HG02970 (cell line): Measurements from ENCODE around the gene ZDHHC17.
"Not testable (repeated sequence)": the region's sequence is repeated elsewhere in the genome, so short reads cannot be mapped to it uniquely, and the experiment has no call there.

Source experiments
- ATAC-seq: cut with Tn5 transposase; IDR thresholded peaks from one replicate; pipeline ENCODE4 v1.9.1; 2021; ENCODE audit warnings: mild to moderate bottlenecking, moderate library complexity, moderate number of reproducible peaks; ENCODE audit not compliant: unreplicated experiment, low FRiP score

ZDHHC17 gene

DNA sequence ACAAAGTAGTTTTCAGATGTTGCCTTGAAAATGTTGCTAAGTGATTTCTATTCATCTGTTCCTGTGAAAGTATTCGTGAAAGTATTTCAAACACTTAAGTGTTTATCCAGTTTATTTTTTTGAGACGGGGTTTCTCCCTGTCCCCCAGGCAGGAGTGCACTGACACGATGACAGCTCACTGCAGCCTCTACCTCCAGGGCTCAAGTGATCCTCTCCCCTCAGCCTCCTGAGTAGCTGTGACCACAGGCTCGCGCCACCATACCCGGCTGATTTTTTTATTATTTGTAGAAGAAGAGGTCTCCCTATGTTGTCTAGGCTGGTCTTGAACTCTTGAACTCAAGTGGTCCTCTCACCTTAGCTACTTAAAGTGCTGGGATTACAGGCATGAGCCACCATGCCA, 1.7 kb downstream of the ZDHHC17 start:
- ATAC-seq, result no peak

DNA sequence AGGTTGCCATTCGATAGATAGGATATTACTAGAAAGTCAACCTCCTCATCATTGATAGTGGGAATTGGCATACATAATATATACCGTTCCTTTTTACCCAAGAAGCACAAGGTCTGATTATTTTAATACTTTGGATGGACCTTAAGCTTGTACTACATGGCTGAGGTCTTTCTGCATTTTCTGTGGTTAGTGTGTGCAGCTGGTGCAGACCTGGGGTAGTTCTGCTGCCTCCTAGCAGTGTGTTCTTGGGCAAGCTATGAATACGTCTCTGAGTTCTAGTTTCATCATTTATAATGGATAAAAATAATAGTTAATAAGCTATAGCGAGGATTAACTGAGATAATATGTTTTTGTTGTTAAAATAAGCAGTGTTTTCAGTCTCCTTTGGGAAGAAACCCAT, 2.2 kb downstream of the ZDHHC17 start:
- ATAC-seq, result no peak

DNA sequence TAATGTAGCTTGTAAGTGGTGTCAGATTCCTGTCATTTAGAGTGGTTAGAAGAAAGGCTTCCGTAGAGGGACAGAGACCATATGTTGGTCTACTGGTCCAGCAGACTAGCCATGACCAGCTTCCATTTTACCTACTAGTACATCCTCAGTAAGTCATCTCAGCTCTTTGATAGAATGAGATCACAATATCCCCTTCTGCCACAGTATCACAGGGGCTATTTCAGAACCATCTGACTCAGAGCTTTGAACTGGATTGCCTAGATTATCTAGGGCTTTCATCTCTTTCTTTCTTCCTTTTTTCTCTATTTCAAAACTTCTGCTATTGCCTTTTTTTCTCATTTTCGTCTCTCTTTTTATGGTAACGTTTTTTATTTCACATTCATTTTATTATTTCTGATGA, 4.7 kb downstream of the ZDHHC17 start:
- ATAC-seq, result no peak

DNA sequence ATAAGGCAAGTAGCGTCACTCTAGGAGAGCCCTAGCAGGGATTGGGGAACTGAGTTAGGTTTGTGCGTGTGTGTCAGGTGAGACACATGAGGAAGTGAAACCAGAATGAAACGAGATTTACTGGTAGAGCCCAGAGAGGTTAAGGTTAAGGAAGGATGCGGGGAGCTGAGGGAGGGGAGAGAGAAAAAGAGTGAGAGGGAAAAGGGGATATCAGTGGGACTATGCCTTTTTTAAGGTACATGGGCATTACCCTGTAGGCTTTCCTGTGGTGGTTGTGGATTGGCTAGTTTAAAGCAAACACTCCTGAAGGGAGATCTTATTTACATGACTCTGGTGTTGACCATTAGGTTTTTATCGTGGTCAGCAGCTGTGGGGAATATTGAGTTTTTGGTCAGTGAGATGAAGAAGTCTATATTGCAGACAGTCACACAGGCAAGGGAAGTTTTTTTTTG, 13.9 kb downstream of the ZDHHC17 start:
- ATAC-seq, result peak; percentile 100

- ATAC-seq, result no peak
Measured at GRCh38 chr12:76778364-76778763, 14.4 kb downstream of the ZDHHC17 start.

DNA sequence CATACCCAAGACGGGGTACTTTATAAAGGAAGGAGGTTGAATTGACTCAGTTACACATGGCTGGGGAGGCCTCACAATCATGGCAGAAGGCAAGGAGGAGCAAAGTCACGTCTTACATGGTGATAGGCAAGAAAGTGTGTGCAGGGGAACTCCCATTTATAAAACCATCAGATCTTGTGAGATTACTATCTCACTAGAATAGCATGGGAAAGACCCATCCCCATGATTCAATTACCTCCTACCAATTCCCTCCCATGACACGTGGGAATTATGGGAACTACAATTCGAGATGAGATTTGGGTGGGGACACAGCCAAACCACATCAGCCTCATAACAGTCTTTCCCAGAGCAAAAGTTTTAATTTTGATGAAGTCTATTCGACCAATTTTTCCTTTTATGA, 15.4 kb downstream of the ZDHHC17 start:
- ATAC-seq, result not testable (repeated sequence)

DNA sequence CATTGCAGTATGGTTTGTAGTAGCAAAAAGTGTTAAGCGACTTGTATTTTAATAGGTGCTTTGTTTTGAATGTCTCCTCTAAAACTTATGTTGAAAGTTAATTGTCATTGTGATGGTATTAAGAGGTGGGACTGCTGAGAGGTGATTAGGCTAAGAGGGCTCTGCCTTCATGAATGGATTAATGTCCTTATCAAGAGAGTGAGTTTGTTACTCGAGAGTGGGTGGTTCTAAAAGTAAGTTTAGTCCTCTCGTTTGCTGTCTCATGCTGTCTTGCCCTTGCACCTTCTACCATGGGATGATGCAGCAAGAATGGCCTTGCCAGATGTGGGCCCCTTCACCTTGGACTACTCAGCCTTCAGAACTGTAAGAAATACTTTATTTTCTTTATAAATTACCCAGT, 17.4 kb downstream of the ZDHHC17 start:
- no peak for ATAC-seq

GRCh38 chr12:76782526-76782925, 18.6 kb downstream of the ZDHHC17 start:
- ATAC-seq, result no peak

GRCh38 chr12:76784600-76785051, 20.7 kb downstream of the ZDHHC17 start:
- no peak for ATAC-seq

GRCh38 chr12:76785407-76785806, 21.5 kb downstream of the ZDHHC17 start:
- ATAC-seq, result no peak

DNA sequence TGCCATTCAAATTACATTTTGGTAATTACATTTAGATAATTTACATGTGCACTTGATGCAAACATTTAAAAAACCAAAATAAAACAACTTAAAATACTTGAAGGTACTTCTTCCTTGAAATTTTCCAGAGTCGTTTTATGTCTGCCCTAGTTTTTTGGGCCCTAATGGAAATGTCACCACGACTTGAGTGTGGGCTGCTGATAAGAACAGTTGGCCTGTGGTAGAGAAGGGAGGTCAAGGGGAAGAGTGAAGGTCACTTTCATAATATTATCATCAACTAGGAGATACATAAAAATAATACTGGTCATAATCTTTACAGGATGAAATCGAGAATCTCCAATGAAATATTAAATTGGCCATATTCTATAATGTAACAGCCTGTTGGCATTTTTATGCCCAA, 23.1 kb downstream of the ZDHHC17 start:
- no peak for ATAC-seq

DNA sequence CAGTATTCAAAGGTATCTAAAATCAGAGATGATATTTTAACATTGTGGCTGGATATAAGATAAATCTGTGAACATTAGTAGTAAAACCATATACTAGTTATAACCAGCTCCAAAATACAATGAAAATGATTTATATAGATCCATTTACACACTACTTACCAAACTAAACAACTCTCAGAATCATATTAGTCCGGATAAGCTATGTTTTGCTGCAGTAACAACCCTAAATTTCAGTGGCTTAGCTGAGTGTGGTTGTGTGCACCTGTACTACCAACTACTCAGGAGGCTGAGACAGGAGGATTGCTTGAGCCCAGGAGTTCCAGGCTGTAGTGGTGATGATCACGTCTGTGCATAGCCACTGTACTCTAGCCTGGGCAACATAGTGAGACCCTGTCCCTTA, 23.8 kb downstream of the ZDHHC17 start:
- no peak for ATAC-seq

GRCh38 chr12:76789335-76790050, 25.6 kb downstream of the ZDHHC17 start:
- ATAC-seq, result no peak

DNA sequence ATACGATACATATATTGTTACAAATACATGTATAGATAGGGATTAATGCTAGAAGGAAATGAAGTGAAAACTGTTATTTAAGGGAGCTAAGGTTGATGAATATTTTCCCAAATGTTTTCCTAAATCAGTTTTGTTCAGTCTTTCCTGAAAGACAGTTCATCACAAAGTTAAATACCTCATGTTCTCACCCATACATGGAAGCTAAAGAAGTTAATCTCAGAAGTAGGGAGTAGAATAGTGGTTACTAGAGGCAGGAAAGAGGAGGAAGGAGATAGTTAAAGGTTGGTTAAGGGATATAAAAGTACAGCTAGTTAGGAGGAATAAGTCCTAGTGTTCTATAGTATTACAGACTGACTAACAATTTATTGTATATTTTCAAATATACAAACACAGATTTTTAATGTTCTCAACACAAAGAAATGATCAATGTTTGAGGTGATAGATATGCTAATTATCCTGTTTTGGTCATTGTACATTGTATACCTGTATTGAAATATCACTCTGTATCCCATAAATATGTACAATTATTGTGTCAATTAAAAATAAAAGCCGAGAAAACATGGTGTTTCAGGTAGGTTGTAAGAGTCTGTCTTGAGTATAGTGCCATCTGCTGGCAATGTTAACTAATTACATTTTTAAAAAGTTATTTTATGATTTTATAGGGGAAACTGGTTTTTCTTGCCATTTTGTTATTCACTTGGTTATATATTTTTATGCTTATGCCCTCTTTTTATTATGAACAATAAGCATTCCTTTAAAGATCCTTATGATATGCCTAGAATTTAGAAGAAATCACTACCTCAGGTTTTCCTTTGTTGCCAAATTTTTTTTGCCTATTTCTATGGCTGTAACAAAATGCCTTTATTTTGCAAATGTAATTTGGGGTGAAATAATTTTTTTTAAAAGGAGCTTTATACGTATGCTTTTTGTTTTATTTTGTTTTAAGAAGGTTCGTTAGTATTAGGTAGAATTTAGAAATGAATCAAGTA, 26.9 kb downstream of the ZDHHC17 start:
- no peak for ATAC-seq

DNA sequence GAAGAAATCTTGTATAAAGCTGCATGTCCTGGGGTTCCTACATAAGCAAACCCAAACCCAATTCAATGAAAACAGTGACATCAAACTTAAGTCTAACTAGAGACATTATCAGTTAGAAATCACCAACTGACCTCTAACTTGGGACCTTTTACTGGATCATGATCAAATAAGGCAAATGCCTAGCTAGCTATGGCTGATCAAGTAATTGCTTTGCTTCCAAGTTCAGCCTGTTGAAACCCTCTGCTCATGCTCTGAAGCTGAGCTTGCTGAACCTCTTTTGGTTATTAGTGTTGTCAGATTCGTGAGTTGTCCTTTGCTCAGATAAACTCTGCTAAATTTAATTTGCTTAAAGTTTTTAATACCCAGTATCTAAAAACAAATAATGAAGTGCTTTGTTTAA, 28.9 kb downstream of the ZDHHC17 start:
- ATAC-seq, result no peak

DNA sequence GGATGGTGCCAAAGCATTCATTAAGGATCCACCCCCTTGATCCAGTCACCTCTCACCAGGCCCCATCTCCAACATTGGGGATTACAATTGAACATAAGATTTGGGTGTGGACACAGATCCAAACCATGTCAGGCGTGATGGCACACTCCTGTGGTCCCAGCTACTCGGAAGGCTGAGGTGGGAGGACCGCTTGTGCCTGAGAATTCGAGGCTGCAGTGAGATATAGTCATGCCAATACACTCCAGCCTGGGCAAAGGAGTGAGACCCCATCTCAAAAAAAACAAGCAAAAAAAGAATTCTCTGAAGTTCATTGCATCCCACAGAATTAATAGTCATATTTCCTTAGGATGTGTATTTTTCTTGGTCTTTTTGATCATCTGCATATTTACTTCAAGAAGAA, 34.9 kb downstream of the ZDHHC17 start:
- no peak for ATAC-seq

DNA sequence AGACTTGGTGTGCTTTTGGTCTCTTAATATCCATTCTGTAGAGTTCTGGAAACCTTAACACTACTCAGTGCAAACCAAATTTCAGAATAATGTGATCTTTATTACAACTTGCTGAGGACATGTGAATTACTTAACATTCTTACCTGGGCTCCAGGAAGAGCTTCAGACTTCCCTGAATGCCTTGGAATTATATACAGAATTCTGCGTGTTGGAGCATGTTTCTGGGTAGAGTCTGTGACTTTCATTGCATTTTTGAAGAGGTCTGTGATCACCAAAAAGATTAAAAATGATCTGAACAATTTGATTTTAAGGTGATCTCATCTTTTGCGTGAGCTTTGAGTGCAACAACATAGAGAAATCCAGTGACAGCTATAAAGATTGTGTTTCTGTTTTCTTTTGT, 35.4 kb downstream of the ZDHHC17 start:
- ATAC-seq, result no peak

GRCh38 chr12:76802060-76802459, 38.1 kb downstream of the ZDHHC17 start:
- ATAC-seq, result no peak

DNA sequence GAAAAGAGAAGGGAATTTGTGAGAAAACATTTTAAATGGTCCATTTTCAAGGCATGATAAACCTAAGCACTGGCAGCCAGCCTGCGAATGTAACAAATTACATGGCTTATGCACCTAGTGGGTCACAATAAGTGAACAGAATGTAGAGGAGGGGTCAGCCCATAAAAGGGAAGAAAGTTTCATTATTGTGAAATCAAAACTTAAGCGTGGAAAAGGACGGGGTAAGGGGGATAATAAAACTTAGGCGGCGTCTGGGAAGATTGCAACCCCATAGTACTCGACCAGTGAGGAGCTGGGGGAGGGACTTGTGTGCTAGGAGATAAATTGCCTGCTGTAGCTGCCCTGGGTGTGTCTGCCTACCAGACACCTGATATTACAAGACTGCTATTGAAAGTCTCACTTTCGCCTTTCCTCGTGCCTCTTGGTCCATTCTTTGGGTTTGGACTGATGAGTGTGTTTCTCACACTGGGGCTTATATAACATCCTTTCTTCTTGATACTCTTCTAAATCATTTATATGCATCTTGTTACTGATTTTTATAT, 40.6 kb downstream of the ZDHHC17 start:
- no peak for ATAC-seq

DNA sequence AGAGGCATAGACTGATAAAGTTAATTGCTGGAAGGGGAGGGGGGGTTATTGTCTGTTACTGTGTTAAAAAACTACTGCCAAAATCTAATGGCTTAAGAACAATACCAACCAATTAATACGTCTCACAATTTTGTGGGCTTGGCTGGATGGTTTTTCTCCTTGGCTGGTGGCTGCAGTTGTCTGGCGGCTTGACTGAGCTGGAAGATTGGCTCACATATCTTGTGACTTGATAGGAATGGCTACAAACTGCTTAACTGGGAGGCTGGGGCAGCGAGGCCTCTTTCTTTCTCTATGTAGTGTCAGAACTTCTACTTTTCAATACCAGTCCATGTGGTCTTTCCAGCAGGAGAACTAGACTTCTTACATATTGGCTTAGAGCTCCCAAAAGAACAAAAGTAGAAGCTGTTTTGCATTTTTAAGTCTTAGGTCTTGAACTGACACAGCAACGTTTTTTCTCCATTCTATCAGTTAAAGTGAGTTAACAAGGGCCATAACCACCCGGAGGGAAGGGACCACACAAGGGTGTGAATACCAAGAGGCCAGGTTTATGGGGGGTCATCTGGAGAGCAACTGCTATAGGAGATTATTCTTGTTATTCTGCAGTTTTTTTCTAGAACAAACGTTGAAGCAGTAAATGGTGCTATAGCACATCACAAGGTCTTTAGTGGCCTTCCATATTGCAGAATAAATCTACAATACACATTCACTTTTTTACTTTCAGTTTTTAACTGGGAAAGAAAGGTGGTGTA, 46.9 kb downstream of the ZDHHC17 start:
- no peak for ATAC-seq
